ENCODE data around the gene CD74.
A peak's percentile ranks its signal among the peaks of the same experiment; 100 is the strongest.

The CD74 gene

DNA sequence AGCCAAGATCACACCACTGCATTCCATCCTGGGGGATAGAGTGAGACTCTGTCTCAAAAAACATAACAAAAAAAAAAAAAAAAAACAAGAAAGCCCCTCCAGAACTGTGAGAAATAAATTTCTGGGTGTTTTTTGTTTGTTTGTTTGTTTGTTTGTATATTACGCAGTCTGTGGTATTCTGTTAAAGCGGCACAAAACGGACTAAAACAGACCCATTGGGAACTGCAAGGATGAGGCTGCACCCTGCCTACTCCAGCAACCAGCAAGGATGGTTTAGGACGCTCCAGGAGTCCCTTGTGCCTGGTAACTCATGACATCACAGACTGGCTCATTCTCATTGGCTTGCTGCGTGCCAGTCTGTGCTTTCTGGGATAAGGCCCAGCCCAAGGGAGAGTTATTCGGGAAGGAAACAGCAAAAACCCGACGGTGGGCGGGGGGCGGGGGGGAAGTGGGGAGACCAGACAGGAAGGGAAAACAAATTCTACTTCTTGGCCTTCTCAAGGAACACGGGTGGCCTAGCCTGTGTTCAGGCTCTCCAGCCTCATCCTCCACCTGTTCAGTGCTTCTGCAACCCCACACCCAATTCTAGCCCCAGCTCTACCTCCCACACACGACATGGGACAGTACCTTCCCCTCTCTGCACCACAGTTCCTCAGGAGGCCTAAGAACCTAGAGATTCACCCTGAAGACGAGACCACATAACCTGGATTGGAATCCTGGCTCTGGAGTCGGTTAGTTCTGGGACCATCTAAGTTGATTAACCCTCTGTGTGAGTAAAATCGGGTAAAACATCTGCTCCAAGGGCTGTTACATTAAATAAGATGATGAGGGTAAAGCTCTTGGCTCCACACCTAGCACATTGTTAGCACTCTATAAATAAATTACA, 2.8 kb downstream of the CD74 start:
- peak; percentile 88 for DNase-seq (ENCODE audit: low read depth, low spot score)

DNA sequence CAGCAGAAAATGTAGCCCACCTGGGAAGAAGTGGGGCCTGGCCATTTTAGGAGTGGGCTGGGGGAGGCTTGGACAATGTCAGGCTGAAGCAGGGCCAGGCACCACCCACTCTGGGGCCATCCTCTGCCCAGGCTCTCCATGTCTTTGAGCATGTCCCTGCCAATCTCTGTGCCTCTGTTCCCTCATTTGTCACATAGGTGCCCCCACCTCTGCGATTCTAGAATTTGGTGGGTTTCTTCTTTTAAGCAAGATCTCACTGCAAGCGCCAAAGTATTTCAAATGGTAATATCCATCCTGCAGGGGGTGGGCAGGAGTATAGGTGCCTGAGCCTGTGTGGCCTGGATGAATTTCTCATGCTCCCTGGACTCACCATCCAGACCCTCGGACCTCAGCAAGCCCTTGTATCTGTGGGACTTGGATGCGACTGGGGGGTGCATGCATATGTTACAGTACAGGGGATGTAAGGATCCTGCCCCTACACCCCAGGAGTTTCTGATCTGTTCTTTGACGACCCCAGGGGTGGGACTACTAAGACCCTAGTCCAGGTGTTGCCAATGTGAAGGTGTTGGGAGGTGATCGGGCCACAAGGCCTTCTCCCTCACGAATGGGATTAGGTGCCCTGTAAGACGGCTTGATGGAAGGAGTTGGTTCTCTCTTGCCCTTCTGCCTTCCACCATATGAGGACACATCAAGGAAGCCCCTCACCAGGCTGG, 4.3 kb downstream of the CD74 start:
- DNase-seq (ENCODE audit: low read depth, low spot score) = no peak

DNA sequence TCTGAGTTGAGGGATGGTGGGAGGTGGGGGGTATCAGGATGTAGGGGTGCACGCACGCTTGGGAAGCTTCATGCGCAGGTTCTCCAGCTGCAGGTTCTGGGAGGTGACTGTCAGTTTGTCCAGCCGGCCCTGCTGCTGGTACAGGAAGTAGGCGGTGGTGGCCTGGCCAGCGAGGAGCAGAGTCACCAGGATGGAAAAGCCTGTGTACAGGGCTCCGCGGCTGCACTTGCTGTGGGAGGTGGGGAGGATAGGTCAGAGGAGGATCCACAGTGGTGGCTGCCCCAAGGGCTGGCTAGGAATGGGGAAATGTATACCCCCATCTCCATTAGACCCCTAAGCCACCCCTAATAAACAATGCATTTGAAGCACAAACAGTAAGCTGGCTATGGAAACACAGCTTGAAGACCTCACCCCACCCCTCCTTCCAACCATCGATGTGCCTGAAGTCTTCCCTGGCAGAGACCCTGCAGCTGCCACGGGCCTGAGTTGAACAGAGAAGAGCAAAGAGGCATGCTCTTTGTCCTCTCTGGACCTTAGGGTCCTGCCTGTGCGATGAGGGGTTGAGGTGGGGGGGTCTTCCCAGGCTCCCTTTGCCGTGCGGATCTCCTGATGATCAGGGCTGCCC, 5.5 kb downstream of the CD74 start:
- no peak for DNase-seq (ENCODE audit: low read depth, low spot score)

DNA sequence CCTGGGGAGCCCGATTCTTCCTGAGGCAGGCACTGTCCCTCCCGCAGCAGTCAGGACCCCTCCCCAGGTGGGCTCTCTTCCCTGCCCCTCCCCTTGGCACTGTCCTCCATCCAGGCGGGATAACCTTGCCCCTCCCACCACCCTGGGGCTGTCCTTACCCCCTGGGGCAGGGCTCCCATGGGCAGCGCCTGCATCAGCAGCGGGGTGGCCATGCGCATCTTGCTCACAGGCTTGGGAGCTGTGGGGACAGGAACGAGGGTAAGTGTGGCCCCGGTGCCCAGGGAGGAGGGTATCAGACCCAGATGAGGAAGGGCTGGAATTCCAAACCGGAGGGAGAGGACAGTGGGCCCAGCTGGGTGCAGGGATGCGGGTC, 6.0 kb downstream of the CD74 start:
- DNase-seq (ENCODE audit: low read depth, low spot score) = no peak

DNA sequence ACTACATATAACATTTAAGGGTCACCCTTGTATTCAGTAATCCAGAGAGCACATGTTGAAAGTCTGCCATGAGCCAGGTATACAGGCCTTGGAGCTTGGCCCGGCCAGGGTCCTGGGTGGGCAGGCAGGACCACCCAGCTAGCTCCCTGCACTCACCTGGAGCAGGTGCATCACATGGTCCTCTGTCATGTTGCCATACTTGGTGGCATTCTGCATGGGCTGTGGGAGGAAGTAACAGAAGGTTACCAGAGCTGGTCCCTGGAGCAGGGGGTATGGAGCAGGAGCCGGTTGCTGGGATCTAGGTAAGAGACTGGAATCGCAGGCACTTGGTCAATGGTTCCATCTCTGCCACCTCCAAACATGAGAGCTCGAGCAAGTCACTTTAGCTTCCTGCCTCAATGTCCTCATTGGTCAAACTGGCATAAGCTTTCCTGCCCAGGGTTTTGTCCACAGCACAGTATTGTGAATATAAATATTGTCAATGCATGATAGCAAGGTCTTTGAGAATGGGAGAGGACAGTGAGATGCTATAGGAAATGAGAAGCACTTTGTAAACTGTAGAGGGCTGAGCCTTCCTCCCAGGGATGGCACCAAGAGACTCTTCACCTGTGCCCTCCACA, 6.5 kb downstream of the CD74 start:
- DNase-seq (ENCODE audit: low read depth, low spot score) = no peak

DNA sequence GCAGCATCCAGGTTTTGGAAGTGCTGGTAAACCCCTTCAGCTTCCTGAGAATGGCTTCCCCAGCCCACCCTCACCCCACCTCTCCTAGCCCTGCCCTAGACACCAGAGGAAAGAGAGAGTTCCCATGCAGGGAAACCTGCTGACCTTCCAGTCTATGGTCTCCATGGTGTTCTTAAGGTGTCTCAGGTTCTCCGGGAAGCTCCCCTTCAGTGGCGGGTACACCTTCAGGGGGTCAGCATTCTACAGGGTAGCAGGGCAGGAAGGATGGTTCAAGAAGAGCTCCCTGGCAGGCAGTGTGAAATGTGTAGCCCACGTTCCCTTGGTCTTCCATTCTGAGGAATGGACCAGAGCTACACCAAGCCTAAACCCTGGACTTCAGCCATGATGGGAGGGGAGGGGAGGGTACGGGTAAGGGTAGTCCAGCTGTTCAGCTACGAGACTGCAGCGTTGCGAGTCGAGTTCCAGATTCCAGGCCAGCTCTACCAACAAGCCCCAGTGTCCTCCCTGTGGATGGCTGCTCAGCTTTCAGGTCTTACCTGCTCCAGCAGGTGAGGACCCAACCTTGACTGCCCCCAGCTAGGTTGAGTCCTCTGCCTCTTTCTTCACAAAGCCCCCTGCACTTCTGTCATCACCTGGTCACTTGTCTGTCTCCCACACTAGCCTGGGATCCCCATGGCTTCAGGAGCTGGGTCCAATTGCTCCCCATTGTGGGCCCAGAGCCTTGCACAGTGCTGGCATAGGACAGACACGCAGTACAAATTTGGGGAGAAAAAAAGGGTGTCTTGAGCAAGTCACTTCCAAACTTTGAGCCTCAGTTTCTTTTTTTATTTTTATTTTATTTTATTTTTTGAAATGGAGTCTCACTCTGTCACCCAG, 7.5 kb downstream of the CD74 start:
- DNase-seq (ENCODE audit: low read depth, low spot score) = no peak

DNA sequence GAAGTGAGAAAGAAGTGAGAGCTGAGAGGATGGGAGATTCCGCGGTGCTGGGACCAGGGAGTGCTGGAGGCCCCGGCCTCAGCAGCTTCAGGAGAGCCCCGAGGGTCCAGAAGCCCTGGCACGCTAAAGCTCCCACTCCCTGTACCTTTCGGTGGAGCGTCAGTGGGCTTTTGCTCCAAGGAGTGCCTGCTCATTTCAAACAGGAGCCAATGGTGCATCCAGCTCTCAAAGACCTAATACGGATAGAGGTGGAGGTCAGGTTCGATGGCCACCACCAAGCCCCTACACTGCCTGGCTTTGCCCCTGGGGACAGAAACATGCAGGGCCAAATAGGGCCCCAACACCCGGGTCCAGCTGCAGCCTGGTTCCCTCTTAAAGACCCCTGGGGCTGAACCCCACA, 8.2 kb downstream of the CD74 start:
- DNase-seq (ENCODE audit: low read depth, low spot score) = no peak

DNA sequence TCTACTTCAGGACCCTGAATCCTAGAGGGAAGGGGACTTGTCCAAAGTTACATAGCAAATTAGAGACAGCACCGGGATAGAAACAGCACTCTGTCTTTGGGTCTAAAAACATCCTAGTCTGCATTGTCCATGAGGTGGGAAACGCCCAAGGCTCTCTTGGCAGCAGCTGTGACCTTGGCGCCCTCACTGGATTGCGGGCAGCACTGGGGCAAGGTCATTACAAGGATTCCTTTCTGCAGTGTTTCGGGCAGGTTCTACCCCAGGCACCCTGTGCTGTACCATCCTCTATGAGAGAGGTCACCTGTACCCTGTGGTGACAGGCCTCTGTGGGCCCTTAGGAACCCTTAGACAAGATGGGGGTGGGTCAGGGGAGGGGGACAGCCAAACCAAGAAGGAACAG, 8.6 kb downstream of the CD74 start:
- no peak for DNase-seq (ENCODE audit: low read depth, low spot score)

DNA sequence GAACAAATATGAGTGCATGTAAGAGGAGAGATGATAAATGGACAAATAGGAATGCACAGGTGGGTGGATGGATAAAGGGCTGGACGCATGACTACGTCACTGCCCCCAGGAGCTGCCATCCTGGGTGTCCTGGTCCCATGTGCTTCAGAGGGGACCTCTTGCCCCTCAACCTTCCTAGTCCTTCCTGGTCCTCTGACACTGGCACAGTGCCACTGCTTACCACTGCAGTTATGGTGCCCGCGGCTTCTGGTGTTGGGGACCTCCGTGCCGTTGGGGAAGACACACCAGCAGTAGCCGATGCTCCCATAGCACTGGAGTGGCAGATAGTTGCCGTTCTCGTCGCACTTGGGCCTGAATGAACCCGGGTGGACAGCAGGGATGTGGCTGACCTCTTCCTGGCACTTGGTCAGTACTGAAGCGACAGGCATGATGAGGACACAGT, 9.8 kb downstream of the CD74 start:
- no peak for DNase-seq (ENCODE audit: low read depth, low spot score)

DNA sequence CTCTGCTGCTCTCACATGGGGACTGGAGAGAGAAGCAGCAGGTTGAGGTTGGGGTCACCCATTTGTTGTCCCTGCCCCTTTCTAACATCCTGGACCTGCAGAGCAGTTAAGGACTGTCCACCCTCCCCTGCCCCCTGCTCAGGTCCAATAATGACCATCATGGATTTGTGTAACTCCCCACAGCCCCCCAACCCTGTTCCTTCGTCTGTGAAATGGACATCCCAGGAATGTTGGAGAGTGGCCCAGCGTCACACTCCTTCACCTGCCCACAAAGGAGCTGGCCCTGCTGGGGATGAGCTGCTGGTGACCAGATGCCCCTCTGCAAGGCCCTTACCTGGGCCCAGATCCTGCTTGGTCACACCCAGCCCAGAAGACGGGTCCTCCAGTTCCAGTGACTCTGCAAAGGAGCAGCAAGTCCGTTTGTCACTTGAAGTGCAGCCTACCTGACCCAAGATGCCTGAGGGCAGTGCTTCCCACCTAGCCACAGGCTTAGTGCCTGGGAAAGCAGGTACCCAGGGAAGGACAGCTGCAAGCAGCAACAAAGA, 10.4 kb downstream of the CD74 start:
- no peak for DNase-seq (ENCODE audit: low read depth, low spot score)

DNA sequence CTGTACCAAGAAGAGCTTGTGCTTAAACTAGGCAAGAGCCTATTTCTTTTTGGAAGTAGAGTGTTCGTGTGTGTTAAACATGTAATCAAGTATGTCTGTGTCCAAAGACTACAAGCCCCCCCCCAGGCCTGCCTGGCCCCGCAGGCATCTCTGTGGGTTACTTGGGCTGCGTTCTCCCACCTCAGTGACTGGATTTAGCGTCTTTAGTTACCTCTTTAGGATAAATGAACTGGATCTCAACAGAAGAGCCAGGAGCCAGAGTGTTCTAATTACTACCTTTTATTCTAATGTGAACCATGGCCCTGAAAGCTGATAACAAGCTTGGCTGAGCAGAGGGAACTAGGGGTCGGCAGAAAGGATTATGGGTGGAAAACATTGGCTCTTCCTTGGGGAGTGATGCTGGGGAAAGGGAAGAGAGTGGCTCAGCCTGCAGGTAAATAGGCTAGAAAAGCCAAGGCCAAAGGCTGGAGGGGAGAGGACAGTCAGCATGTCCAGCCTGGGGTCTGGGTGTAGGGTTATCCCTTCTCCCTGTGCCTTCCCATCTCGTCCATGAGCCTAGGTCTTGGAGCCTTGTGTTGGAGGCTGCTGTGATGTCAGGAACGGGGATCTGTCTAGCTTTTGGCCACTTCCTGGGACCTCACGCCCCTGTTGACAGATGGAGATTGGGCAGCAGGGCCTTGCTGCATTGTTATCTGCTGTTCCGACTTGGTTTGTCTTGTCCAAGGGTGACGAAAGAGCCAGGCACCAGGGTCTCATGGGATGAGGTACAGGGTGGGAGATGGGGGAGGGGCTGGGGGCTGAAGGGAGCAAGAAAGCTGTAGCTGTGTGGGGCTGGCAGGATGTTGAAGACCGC, 11.1 kb downstream of the CD74 start:
- DNase-seq (ENCODE audit: low read depth, low spot score) = no peak

DNA sequence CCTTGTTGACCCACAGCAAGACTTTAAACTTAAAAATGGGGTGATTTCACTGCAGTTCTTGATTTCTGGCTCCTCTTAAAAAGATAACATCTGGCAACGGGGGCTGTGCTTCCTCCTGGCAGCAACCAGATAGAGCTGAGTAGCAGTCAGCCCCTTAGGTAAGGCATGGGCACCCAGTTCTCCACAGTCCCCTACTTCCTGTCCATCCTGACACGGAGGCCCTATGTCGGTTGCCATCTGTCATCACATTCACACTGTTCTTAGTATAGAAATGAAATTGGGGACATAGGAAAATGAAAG, 11.7 kb downstream of the CD74 start:
- DNase-seq (ENCODE audit: low read depth, low spot score) = no peak

DNA sequence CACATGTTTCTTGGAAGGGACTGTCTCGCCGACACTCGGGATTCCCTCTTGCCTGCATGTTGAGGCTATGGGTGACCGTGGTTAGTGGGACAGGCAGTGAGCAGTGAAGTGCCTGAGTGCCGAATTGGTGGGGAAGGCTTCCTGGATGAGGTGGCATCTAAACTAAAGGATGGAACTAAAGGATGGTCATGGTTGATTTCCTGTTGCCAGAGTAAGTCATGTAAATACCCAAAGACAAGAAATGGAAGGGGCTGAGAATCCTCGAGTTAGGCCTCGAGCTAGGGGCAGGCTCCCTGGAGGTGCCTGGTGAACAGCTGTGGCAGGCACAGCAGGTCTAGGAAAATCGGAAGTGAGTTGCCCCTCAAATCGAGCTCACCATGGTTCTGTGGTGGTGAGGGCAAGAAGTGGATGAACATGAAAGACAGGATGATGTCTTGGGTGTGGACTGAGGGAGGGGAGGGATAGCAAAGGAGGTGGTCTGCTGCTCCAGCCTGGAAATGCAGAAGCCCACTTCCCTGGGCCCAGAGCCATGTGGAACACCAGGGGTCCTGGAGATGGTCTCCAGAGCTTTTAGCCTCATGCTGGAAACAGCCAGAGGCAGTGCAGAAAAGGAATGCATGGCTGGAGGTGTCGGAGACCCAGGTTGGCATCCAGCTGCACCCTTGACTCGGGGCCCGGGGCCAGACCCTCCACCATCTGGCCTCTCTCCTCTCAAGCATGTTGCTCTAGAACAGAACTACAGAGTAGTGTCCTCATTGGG, 12.2 kb downstream of the CD74 start:
- DNase-seq (ENCODE audit: low read depth, low spot score) = no peak

DNA sequence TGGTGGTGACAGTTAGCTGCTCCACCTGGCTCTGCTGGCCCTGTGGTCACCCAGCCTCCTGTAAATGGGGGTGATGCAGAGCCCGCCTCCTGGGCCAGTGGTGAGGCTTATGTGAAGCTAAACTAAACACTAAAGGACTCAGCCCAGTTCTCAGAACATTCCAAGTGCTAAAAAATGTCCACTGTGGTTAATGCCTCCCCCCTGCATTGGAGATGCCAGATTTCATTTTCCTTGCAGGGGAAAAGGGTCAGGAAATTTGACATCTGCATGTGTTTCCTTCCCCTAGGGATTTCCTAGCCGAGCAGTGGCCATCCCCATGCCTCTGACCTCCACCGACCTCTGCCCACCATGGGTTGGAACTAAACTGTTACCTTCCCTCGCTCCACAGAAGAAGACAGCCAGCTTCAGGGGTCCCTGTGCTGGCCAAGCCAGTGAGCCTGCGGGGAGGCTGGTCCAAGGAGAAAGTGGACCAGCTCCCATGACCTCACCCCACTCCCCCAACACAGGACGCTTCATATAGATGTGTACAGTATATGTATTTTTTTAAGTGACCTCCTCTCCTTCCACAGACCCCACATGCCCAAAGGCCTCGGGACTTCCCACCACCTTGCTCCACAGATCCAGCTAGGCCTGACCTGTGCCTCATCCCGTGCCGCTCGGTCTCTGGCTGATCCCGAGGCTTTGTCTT, 13.0 kb downstream of the CD74 start:
- DNase-seq (ENCODE audit: low read depth, low spot score) = no peak

DNA sequence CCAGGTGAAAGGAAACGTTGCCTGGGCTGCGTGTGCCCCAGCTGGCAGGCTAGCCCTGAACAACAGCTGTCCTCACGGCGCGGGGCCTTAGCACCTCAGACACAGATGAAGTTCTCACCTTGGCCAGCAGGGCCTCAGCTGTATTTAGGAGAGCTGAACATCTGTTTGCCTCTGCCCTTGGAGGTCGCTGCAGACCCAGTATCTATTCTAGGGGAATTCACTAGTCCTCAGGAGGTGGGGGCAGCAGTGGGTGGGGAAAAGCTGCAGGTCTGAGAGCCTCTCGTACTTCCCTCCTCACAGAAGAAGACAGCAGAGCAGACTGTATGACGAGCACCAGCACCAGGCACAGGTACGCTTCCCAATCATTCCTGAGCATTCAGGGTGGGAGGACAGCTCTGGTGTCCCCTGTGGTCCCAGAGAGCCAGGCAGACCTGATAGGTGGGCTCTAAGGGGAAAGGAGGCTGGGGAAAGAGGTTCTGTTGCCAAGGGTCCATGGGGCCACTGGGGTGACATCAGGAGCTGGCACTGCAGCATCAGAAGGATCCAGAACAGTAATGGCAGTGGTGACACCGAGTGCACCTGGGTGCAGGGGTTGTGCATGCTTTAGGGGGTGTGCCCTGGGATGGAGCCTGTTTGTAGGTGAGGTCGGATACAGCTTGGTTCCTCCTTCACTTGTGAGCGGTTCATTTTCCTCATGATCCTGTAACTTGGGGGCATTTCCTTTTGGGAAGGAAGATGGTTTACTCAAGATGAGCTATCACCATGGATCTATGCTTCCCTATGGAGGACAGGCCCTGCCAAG, 13.8 kb downstream of the CD74 start:
- no peak for DNase-seq (ENCODE audit: low read depth, low spot score)

DNA sequence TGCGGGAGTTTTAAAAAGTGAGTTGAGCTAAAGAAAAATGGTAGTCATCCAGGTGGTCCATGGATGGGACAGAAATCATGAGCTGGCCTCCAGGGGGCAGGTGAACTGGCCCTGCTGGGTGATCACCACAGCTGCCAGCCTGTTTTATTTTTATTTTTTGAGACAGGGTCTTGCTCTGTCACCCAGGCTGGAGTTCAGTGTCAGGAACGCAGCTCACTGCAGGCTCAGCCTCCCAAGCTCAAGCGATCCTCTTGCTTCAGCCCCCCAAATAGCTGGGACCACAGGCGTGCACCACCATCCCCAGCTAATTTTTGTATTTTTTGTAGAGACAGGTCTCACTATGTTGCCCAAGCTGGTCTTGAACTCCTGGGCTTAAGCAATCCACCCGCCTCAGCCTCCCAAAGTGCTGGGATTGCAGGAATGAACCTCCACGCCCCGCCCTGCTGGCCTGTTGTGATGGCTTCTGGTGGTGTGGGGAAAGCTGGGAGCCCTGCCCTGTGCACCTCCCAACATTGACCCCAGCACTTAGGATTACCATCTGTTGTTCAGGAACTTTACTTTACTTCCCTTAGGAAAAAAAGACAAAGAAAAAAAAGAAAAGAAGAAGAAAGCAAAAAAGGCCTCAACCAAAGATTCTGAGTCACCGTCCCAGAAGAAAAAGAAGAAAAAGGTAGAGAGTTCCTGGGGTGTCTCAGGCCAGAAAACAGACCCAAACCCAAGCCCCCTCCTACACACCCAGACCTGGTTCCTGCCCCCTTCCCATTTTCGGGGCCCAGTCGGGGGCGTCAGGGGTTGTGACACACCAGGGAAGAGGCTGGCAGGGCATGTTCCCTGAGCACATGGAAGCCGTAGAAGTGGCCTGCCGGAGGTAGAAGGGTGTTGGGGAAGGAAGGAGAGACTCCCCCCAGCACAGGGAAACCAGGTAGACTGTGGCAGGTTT, 14.7 kb downstream of the CD74 start:
- DNase-seq (ENCODE audit: low read depth, low spot score) = no peak

Measured in iPS DF 19.7 (cell line).